A549 (cell line): ENCODE measurements around the gene MALRD1. TPM values are rescaled to one million over a fixed set of nuclear protein-coding genes. Genes with fewer than 3 reads are reported as not detected.
A peak's percentile ranks its signal among the peaks of the same experiment; 100 is the strongest.

Experiments used
- ATAC-seq, 2 experiments: fragments of 200-7000 bp in 1 of 2; fragments of >200 bp in 1 of 2; cut with Nextera tagmentation in 1 of 2; cut with Tn5 transposase in 1 of 2; 3 replicates each; pipeline versions ENCODE4 v1.8.0 to v1.9.1; 2018 to 2020; ENCODE audit warnings: mild to moderate bottlenecking in 1 of 2, moderate library complexity in 1 of 2
- CTCF ChIA-PET: fragments of 300-600 bp; sonication (Branson Sonifier 250); formaldehyde crosslinking; extraction: SDS; loops from one replicate; lab custom pipeline; 2021; ENCODE audit warnings: antibody characterized with exemption, inconsistent platforms; lab: Yijun Ruan, JAX
- POLR2A ChIA-PET: fragments of 350-600 bp; formaldehyde crosslinking; extraction: SDS; loops from one replicate; lab custom pipeline; 2021; ENCODE audit warnings: antibody characterized with exemption, inconsistent platforms; lab: Yijun Ruan, JAX
- DNase-seq, 2 experiments: peaks; one replicate each; pipeline versions ENCODE4 v3.0.0 to v3.0.0-alpha.2; 2011 to 2016; ENCODE audit warnings: low read depth in 1 of 2, low spot score in 1 of 2
- FAIRE-seq: peaks from 2 replicates; lab custom pipeline; 2011; peaks lifted over from hg19 to GRCh38; lab: Jason Lieb, UNC
- H3K27ac ChIP-seq, 2 experiments: fragments of >200 bp; sonication (Bioruptor Twin); formaldehyde crosslinking; 3 replicates each; pipeline ENCODE4 v1.5.1; 2016 to 2017
- H3K4me1 ChIP-seq: fragments of >200 bp; sonication (Bioruptor Twin); formaldehyde crosslinking; 3 replicates; pipeline ENCODE4 v1.6.1; 2016
- H3K4me2 ChIP-seq: fragments of >200 bp; sonication (Bioruptor Twin); formaldehyde crosslinking; 3 replicates; pipeline ENCODE4 v1.6.1; 2016
- H3K4me3 ChIP-seq: fragments of >200 bp; sonication (Bioruptor Twin); formaldehyde crosslinking; 3 replicates; pipeline ENCODE4 v1.5.1; 2016
- H3K9me3 ChIP-seq: fragments of >200 bp; sonication (Bioruptor Twin); formaldehyde crosslinking; 3 replicates; pipeline ENCODE4 v1.6.1; 2016
- CBX2 ChIP-seq: fragments of 200-600 bp; sonication (generic); IDR thresholded peaks from 2 replicates; pipeline ENCODE4 v1.6.1; 2016; ENCODE audit warnings: low read depth, mild to moderate bottlenecking, borderline replicate concordance
- CBX8 ChIP-seq: fragments of 200-600 bp; sonication (generic); IDR thresholded peaks from 2 replicates; pipeline ENCODE4 v1.6.1; 2016
- CHD2 ChIP-seq: fragments of 150-350 bp; IDR thresholded peaks from 2 replicates; pipeline ENCODE4 v1.6.1; 2014; ENCODE audit warnings: low read length; ENCODE audit not compliant: partially characterized antibody
- EHF ChIP-seq: fragments of 250-450 bp; sonication (Bioruptor Pico); IDR thresholded peaks from 2 replicates; pipeline ENCODE4 v1.5.0; 2020; ENCODE audit warnings: mild to moderate bottlenecking
- EHMT2 ChIP-seq: fragments of 200-600 bp; sonication (generic); IDR thresholded peaks from 2 replicates; pipeline ENCODE4 v1.6.1; 2016; ENCODE audit warnings: antibody characterized with exemption, low read depth, mild to moderate bottlenecking, moderate library complexity
- HEYL ChIP-seq: fragments of 250-450 bp; sonication (Bioruptor Pico); IDR thresholded peaks from 2 replicates; pipeline ENCODE4 v1.8.0; 2021; ENCODE audit warnings: mild to moderate bottlenecking, moderate library complexity
- HOXA7 ChIP-seq: fragments of 250-450 bp; sonication (Bioruptor Pico); IDR thresholded peaks from 2 replicates; pipeline ENCODE4 v1.5.0; 2020; ENCODE audit warnings: mild to moderate bottlenecking, moderate library complexity
- JUN ChIP-seq, 2 experiments: fragments of >200 bp; sonication (Bioruptor Twin); formaldehyde crosslinking; IDR thresholded peaks; 2 replicates in 1 of 2; 3 replicates in 1 of 2; pipeline ENCODE4 v1.6.1; 2016 to 2017
- KDM1A ChIP-seq: fragments of 200-600 bp; sonication (generic); IDR thresholded peaks from 2 replicates; pipeline ENCODE4 v1.6.1; 2016; ENCODE audit warnings: low read depth, mild to moderate bottlenecking
- MAFK ChIP-seq: fragments of 450-650 bp; IDR thresholded peaks from 2 replicates; pipeline ENCODE4 v1.6.1; 2014; ENCODE audit not compliant: partially characterized antibody
- MAZ ChIP-seq: fragments of 150-350 bp; IDR thresholded peaks from 2 replicates; pipeline ENCODE4 v1.6.1; 2014; ENCODE audit warnings: antibody characterized with exemption, low read depth, low read length, borderline replicate concordance
- NFE2L2 ChIP-seq: fragments of 150-350 bp; conservative IDR thresholded peaks from 2 replicates; pipeline ENCODE4 v1.6.1; 2014; ENCODE audit warnings: low read length
- NR3C1 ChIP-seq: fragments of >200 bp; sonication (Bioruptor Twin); formaldehyde crosslinking; IDR thresholded peaks from 3 replicates; pipeline ENCODE4 v1.6.1; 2017
- PHF8 ChIP-seq: fragments of 200-600 bp; sonication (generic); IDR thresholded peaks from 2 replicates; pipeline ENCODE4 v1.6.1; 2016; ENCODE audit warnings: low read depth, mild to moderate bottlenecking, antibody characterized with exemption, moderate library complexity, borderline replicate concordance
- RAD21 ChIP-seq, 2 experiments: fragments of >200 bp in 1 of 2; sonication (Bioruptor Twin) in 1 of 2; formaldehyde crosslinking in 1 of 2; IDR thresholded peaks in 1 of 2; conservative IDR thresholded peaks in 1 of 2; 2 replicates in 1 of 2; 3 replicates in 1 of 2; pipeline ENCODE4 v1.6.1; 2012 to 2018; ENCODE audit warnings: inconsistent platforms in 1 of 2
- RARB ChIP-seq: fragments of 250-450 bp; sonication (Bioruptor Pico); IDR thresholded peaks from 2 replicates; pipeline ENCODE4 v1.8.0; 2021; ENCODE audit warnings: mild to moderate bottlenecking, moderate library complexity
- SMC3 ChIP-seq: fragments of >200 bp; sonication (Bioruptor Twin); formaldehyde crosslinking; IDR thresholded peaks from 3 replicates; pipeline ENCODE4 v1.6.1; 2018; ENCODE audit warnings: inconsistent platforms
- TFCP2L1 ChIP-seq: fragments of 250-450 bp; sonication (Bioruptor Pico); IDR thresholded peaks from 2 replicates; pipeline ENCODE4 v1.5.0; 2021; ENCODE audit warnings: mild to moderate bottlenecking
- TP53 ChIP-seq: fragments of 250-450 bp; sonication (Bioruptor Pico); IDR thresholded peaks from 2 replicates; pipeline ENCODE4 v1.5.0; 2021; ENCODE audit warnings: mild to moderate bottlenecking, moderate library complexity
- ZC3H11A ChIP-seq: fragments of 450-650 bp; IDR thresholded peaks from 2 replicates; pipeline ENCODE4 v1.6.1; 2014; ENCODE audit warnings: antibody characterized with exemption, mild to moderate bottlenecking
- ZSCAN20 ChIP-seq: fragments of 250-450 bp; sonication (Bioruptor Pico); IDR thresholded peaks from 2 replicates; pipeline ENCODE4 v1.8.0; 2022; ENCODE audit warnings: mild to moderate bottlenecking, moderate library complexity
- WGBS: methylation state at CpG from one replicate; pipeline ENCODE4 v1.1.6; 2017; ENCODE audit errors: missing lambda C conversion rate; 5-methylcytosine and 5-hydroxymethylcytosine counted together
- polyA plus RNA-seq, 4 experiments: library from polyadenylated mRNA; depleted of rRNA in 3 of 4; stranded (reverse); fragments of >200 nt; fragmentation: RNase III in 1 of 4; extraction: RNeasy Plus Mini Kit Qiagen cat#74134 plus additional on column Dnase treatment in 1 of 4; gene quantifications; 2 replicates in 3 of 4; 3 replicates in 1 of 4; pipeline ENCODE4 v1.2.3, GENCODE V29; 2011 to 2017
- TF ChIP-seq, protein P1 (sequence below): fragments of >200 bp; sonication (Bioruptor Twin); formaldehyde crosslinking; IDR thresholded peaks from 3 replicates; pipeline ENCODE4 v1.6.1; 2016
- TF ChIP-seq, protein P2 (sequence below): fragments of 150-350 bp; IDR thresholded peaks from 2 replicates; pipeline ENCODE4 v1.6.1; 2014; ENCODE audit warnings: low read depth, mild to moderate bottlenecking, low read length
- TF ChIP-seq, protein P3 (sequence below): IDR thresholded peaks from 2 replicates; pipeline ENCODE4 v1.6.1; 2012
- TF ChIP-seq, protein P4 (sequence below): IDR thresholded peaks from 2 replicates; pipeline ENCODE4 v1.6.1; 2012; ENCODE audit warnings: low read depth, borderline replicate concordance
- TF ChIP-seq, protein P5 (sequence below): fragments of 250-450 bp; sonication (Bioruptor Pico); IDR thresholded peaks from 2 replicates; pipeline ENCODE4 v1.5.0; 2020; ENCODE audit warnings: low read depth, mild to moderate bottlenecking, moderate library complexity
- TF ChIP-seq, protein P6 (sequence below): IDR thresholded peaks from 2 replicates; pipeline ENCODE4 v1.6.1; 2012

The MALRD1 gene
- polyA plus RNA-seq, 2 of the 4 experiments (the other 2 are of a cell fraction), result not detected

DNA sequence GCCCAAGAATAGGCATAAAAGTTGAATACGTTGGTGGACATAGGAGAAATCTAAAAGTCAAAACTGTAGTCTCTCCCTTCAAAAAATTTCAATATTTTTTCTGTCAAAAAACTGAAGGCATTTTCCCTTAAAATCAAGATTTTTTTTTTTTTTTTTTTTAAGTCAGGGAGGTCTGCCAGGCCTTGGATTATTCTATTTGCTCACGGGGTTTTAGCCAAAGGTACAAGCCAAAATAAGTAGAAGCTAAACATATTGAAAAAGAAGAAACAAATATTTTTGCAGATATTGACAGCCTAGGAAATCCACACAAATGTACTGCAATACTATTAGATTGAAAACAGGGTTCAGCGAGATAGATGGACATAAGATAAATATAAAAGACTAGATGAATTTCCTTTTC is 577.6 kb downstream of the MALRD1 start (continued):
- TF ChIP-seq, protein P1, sequence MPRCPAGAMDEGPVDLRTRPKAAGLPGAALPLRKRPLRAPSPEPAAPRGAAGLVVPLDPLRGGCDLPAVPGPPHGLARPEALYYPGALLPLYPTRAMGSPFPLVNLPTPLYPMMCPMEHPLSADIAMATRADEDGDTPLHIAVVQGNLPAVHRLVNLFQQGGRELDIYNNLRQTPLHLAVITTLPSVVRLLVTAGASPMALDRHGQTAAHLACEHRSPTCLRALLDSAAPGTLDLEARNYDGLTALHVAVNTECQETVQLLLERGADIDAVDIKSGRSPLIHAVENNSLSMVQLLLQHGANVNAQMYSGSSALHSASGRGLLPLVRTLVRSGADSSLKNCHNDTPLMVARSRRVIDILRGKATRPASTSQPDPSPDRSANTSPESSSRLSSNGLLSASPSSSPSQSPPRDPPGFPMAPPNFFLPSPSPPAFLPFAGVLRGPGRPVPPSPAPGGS, result no peak
- TF ChIP-seq, protein P2, sequence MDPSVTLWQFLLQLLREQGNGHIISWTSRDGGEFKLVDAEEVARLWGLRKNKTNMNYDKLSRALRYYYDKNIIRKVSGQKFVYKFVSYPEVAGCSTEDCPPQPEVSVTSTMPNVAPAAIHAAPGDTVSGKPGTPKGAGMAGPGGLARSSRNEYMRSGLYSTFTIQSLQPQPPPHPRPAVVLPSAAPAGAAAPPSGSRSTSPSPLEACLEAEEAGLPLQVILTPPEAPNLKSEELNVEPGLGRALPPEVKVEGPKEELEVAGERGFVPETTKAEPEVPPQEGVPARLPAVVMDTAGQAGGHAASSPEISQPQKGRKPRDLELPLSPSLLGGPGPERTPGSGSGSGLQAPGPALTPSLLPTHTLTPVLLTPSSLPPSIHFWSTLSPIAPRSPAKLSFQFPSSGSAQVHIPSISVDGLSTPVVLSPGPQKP, result no peak
- TF ChIP-seq RARB (CRISPR knock-in tag) (no peak), HOXA7 (no peak), ZC3H11A (no peak), NR3C1 (no peak), TFCP2L1 (CRISPR knock-in tag) (no peak), MAFK (no peak)
- TF ChIP-seq, protein P3, sequence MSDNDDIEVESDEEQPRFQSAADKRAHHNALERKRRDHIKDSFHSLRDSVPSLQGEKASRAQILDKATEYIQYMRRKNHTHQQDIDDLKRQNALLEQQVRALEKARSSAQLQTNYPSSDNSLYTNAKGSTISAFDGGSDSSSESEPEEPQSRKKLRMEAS, result no peak
- TF ChIP-seq, protein P4, sequence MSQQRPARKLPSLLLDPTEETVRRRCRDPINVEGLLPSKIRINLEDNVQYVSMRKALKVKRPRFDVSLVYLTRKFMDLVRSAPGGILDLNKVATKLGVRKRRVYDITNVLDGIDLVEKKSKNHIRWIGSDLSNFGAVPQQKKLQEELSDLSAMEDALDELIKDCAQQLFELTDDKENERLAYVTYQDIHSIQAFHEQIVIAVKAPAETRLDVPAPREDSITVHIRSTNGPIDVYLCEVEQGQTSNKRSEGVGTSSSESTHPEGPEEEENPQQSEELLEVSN, result no peak
- TF ChIP-seq, protein P5, sequence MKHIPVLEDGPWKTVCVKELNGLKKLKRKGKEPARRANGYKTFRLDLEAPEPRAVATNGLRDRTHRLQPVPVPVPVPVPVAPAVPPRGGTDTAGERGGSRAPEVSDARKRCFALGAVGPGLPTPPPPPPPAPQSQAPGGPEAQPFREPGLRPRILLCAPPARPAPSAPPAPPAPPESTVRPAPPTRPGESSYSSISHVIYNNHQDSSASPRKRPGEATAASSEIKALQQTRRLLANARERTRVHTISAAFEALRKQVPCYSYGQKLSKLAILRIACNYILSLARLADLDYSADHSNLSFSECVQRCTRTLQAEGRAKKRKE (CRISPR knock-in tag), result no peak

DNA sequence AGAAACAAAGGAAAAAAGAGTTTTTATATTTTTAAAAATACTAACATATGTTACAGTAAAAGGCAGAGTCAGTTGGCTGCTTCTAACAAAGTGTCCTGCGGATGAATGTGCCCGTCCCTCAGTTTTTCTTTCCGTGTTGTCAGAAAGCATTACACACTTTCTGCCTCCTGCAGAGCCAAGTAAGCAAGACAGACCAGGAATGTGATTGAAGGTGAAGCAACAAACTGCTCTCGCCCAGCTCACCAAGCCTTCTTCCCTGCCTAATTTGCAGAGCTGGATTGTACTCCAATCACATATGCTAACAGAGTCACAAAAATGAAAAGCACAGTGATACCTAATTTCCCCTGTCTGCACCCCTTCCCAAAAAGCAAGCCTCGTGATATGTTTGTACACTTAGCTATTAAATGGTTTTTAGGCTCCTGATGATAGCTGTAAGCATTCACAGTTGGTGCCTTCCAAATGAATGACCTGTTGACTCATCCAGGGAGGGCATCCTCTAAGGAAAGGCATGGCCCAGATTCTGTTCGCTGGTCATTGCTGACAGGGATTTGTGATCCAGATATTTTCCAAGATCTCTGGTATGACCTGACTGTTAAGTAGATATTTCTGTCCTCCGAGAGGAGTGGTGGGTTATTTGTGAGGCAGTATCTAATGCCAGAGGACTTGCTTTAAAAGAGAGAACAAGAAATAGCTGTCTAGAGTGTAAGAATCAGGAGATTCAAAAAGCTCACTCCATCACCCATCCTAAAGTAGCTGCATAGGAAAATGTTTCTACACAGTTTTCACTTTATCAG is 580.4 kb downstream of the MALRD1 start:
- ATAC-seq (no peak), DNase-seq (no peak), FAIRE-seq (no peak)
- 37% methylated on average over 7 of the region's 7 CpGs for WGBS
- peaks cover 2% of the 10 kb centered on the region; the same call in 1 of the 3 replicates for H3K9me3 ChIP-seq
- H3K4me1 ChIP-seq, result no peaks in the 10 kb centered on the region
- no peak overlapping the region for H3K27ac ChIP-seq
- TF ChIP-seq SMC3 (no peak), ZSCAN20 (CRISPR knock-in tag) (no peak), HEYL (CRISPR knock-in tag) (no peak), MAZ (no peak), CBX8 (no peak), EHF (CRISPR knock-in tag) (no peak), MAFK (no peak), NFE2L2 (no peak), EHMT2 (no peak), NR3C1 (no peak), RARB (CRISPR knock-in tag) (no peak), PHF8 (no peak)
- TF ChIP-seq, protein P3, result no peak
- H3K4me3 ChIP-seq, result no peak overlapping the region
- H3K4me2 ChIP-seq, result no peak overlapping the region; the same call in 2 of the 3 replicates
- ChIA-PET POLR2A (no interaction called here), CTCF (no interaction called here)

DNA sequence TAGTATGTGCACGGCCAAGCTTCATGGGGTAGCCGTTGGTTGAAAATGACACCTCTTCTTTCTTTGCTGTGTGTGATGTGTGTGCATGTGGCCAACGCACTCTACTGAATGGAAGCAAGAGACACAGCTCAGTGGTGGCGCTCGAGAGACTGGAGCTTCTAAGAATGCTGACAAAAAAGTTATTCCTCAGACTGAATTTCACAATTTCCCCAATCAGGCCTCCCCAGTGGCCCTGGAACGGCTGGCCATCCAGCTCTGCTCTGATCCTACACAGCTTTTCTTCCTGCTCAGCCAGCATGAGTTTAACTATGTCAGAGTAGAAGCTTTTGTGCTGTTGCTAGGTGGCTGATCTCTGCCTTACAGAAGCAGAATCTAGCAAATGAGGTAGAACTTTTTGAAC is 581.0 kb downstream of the MALRD1 start:
- ChIA-PET CTCF (no interaction called here), POLR2A (no interaction called here)
- no peak overlapping the region for H3K4me3 ChIP-seq
- peak in 1 of 2 experiments; percentile 17 for DNase-seq
- H3K9me3 ChIP-seq, result peaks cover 2% of the 10 kb centered on the region; the same call in 1 of the 3 replicates
- TF ChIP-seq JUN (IDR thresholded peaks at IDR 0.05), result no peak
- TF ChIP-seq CHD2, result no peak
- TF ChIP-seq KDM1A, result no peak
- TF ChIP-seq ZSCAN20 (CRISPR knock-in tag), result no peak
- TF ChIP-seq TP53 (CRISPR knock-in tag), result no peak
- TF ChIP-seq, protein P6, sequence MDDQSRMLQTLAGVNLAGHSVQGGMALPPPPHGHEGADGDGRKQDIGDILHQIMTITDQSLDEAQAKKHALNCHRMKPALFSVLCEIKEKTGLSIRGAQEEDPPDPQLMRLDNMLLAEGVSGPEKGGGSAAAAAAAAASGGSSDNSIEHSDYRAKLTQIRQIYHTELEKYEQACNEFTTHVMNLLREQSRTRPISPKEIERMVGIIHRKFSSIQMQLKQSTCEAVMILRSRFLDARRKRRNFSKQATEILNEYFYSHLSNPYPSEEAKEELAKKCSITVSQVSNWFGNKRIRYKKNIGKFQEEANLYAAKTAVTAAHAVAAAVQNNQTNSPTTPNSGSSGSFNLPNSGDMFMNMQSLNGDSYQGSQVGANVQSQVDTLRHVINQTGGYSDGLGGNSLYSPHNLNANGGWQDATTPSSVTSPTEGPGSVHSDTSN, result no peak
- no peak for TF ChIP-seq RAD21 (conservative IDR thresholded peaks at IDR 0.05 in 1 of 2, IDR thresholded peaks at IDR 0.05 in 1 of 2)
- no peak for TF ChIP-seq CBX2
- TF ChIP-seq, all 56 proteins: peak for 0
- no peaks in the 10 kb centered on the region for H3K4me1 ChIP-seq
- H3K4me2 ChIP-seq, result no peak overlapping the region
- ATAC-seq (peak in 1 of 2 experiments; percentile 39; a peak in 3 of 6 replicates), FAIRE-seq (no peak)
- 0% methylated on average over 6 of the region's 6 CpGs for WGBS
- no peak overlapping the region for H3K27ac ChIP-seq
